ENCODE results near the gene CNRIP1. TPM values are rescaled to one million over a fixed set of nuclear protein-coding genes. Genes with fewer than 3 reads are reported as not detected.

CNRIP1 gene
- total RNA-seq, 1 experiment from 2014 or later = not detected

GRCh38 chr2:68279691-68280090, 40.1 kb downstream of the CNRIP1 start:
- ChIA-PET CTCF (interaction anchor here (1.2 to 1.4 kb wide), 2 partner anchors 12 to 157 kb away, joined by 3 to 5 read pairs; no protein-coding TSS in a partner anchor), POLR2A (no interaction called here), RAD21 (ENCODE audit: low non-redundant PET in 1 of 2, low total read pairs in 2 of 2, uncharacterized antibody in 2 of 2, unreplicated experiment in 2 of 2) (no interaction called here)
- no peak overlapping the region for H3K9ac ChIP-seq (ENCODE audit: low read length)
- no peaks in the 10 kb centered on the region for H3K9me3 ChIP-seq (ENCODE audit: control insufficient read depth in 1 of 2, insufficient read depth in 1 of 2, low read depth in 1 of 2, low read length in 2 of 2)
- H3K36me3 ChIP-seq (ENCODE audit: control insufficient read depth in 1 of 2, insufficient read depth in 2 of 2, low read length in 2 of 2) = no peaks in the 10 kb centered on the region
- intact Hi-C loops (cut with micrococcal nuclease) = loop anchor here (5.0 to 10.0 kb wide), 2 partner anchors 165 to 227 kb away; no protein-coding TSS in a partner anchor
- H3K4me3 ChIP-seq (replicated peaks in 1 of 2; ENCODE audit: low read depth in 1 of 2, low read length in 2 of 2) = no peak overlapping the region
- ATAC-seq (no peak), DNase-seq (ENCODE audit: low read depth, low spot score) (no peak)
- H3K4me1 ChIP-seq (ENCODE audit: control insufficient read depth in 1 of 2, insufficient read depth in 2 of 2, low read length in 2 of 2) = no peaks in the 10 kb centered on the region
- no peak overlapping the region for H3K4me2 ChIP-seq (ENCODE audit: low read length)
- no peak overlapping the region for H2AFZ ChIP-seq (ENCODE audit: low read depth, low read length, poor library complexity, severe bottlenecking)
- H3K27ac ChIP-seq (ENCODE audit: low read depth, low read length) = no peak overlapping the region
- H3K27me3 ChIP-seq (ENCODE audit: insufficient read depth, low read length) = peaks cover 15% of the 10 kb centered on the region
- H3K79me2 ChIP-seq (ENCODE audit: insufficient read depth, low read length) = no peaks in the 10 kb centered on the region
- no peaks in the 10 kb centered on the region for H3K9me2 ChIP-seq (ENCODE audit: insufficient read depth)
- H4K20me1 ChIP-seq (ENCODE audit: insufficient read depth) = no peaks in the 10 kb centered on the region
- no TSS peak for BruUV-seq (replicated peaks)
- no peak for TF ChIP-seq EZH2phosphoT487 (IDR thresholded peaks at IDR 0.05; ENCODE audit: borderline replicate concordance)
- no peak for TF ChIP-seq CEBPB (IDR thresholded peaks at IDR 0.05; ENCODE audit: low read depth)
- TF ChIP-seq SP1 (IDR thresholded peaks at IDR 0.05; ENCODE audit: low read depth) = no peak
- no peak for TF ChIP-seq ZFX (IDR thresholded peaks at IDR 0.05)
- TF ChIP-seq REST (IDR thresholded peaks at IDR 0.05; ENCODE audit: low read depth) = no peak
- TF ChIP-seq ZBTB33 (IDR thresholded peaks at IDR 0.05; ENCODE audit: extremely low read depth, insufficient replicate concordance, low read length) = no peak
- no peak for TF ChIP-seq CBX3 (IDR thresholded peaks at IDR 0.05; ENCODE audit: low read depth)
- TF ChIP-seq MAX (IDR thresholded peaks at IDR 0.05) = no peak
- TF ChIP-seq ATF3 (IDR thresholded peaks at IDR 0.05) = no peak
- no peak for TF ChIP-seq ZNF274 (IDR thresholded peaks at IDR 0.05; ENCODE audit: low read depth, low read length)
- TF ChIP-seq POLR2AphosphoS5 (IDR thresholded peaks at IDR 0.05; ENCODE audit: low read depth, low read length) = no peak
- no peak for TF ChIP-seq YY1 (IDR thresholded peaks at IDR 0.05; ENCODE audit: extremely low read depth, insufficient replicate concordance, low read depth, low read length)
